Hippocampal formation (tissue), 2 donors: ENCODE results near the gene OLAH.
"Not testable (repeated sequence)": the region's sequence is repeated elsewhere in the genome, so short reads cannot be mapped to it uniquely, and the experiment has no call there.

Source experiments
- DNase-seq, 2 donors: peaks; one replicate each; lab custom pipeline; 2025; lab: John Stamatoyannopoulos, UW

Gene OLAH

GRCh38 chr10:15043674-15044073 lies at the start of gene OLAH:
Gene OLAH, plus strand, starts transcription at chr10:15043943. Its CDS starts 3,346 bp downstream, at chr10:15047289.
- no peak for DNase-seq

DNA sequence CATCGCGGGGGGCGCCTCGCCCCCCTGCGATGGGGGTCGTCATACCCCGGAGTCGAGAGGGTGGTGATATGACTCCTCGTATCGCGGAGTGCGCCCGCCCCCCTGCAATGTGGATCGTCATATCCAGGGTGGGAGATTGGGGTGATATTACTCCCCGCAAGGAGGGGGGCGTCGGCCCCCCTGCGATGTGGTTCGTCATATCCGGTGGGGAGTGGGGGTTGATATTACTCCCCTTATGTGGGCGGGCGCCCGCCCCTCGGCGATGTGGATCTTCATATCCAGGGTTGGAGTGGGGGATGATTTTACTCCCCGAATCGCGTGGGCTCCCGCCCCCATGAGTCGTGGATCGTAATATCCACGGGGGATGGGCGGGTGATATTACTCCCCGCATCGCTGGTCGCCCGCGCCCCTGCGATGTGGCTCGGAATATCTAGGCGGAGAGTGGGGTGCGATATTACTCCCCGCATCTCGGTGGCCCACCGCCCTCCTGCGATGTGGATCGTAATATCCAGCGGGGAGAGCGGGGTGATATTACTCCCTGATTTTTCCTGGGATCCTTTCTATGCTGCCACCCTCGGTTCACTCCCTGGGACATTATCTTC lies 47.7 kb upstream of the OLAH start:
- DNase-seq, result no peak

DNA sequence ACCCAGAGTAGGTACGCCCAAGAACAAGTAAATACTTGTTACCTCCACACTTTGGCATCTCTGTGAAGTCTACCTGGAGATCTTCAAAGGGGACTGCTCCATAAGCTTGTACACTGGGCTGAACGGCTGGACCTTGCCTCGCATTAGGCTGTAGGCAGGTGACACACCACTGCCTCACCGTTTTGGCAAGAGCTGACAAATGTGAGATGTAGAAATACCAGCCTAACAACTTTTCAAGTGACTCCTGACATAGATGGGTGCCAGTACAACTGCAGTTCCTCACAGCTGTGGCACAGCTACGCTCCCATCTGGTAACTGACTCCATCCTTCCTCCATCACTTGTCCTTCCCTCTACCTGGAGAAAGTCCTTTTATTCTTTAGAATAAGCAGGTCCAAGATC lies 30.2 kb upstream of the OLAH start:
- not testable (repeated sequence) for DNase-seq

DNA sequence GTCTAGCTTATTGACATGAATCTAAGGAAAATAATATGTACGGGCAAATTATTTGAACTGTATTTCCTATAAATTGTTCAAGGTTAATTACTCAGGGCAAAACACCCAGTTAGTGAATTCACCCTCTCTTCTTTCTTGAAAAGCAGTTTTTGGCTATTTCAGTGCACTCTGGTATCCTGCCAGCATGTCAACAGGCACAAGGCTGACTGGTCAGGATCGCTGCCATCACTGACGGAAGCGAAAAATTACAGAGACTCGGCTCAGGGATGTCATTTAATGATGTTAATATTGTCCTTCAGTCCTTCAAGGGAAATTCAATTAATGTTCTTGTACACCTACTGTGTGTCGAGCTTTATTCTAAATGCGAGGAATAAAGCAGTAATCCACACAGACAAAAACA lies 28.3 kb upstream of the OLAH start:
- DNase-seq, result no peak

DNA sequence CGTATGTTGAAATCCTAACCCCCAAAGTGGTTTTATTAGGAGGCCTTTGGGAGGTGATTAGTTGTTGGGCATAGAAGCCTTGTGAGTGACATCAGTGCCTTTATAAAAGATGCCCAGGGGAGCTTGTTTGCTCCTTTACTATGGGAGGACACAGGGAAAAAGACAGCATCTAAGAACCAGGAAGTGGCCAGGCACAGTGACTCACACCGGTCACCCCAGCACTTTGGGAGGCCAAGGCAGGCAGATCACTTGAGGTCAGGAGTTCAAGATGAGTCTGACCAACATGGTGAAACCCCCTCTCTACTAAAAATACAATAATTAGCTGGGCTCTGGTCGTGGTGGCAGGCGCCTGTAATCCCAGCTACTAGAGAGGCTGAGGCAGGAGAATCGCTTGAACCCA lies 22.8 kb upstream of the OLAH start:
- not testable (repeated sequence) for DNase-seq

DNA sequence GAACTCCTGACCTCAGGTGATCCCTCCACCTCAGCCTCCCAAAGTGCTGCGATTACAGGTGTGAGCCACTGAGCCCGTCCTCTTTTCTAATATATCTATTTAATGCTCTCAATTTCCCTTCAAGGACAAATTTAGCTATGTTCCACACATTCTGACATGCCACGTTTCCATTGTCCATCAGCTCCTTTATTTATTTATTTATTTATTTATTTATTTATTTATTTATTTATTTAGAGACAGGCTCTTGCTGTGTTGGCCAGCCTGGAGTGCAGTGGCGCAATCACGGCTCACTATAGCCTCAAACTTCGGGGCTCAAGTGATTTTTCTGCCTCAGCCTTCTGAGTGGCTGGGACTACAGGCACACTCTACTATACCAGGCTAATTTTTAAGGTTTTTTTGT lies 20.7 kb upstream of the OLAH start:
- not testable (repeated sequence) for DNase-seq

- DNase-seq, result not testable (repeated sequence)
Observed at GRCh38 chr10:15024017-15025004, 19.4 kb upstream of the OLAH start.

DNA sequence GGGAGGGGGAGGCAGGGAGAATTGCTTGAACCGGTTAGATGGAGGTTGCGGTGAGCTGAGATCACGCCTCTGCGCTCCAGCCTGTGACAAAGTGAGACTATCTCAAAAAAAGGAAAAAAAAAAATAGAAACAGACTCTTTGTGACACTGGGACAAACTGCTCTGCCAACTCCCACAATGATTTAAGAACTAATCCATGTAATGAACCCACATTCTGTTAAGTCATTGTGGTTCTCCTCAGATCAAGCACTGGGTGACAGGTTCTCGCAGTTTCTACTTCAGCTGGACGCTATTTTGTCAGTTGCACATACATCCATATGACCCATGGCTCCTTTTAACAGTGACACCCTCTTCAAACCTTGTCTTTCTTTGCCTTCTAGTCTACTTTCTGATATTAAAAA lies 18.7 kb upstream of the OLAH start:
- DNase-seq, result not testable (repeated sequence)

GRCh38 chr10:15027741-15028140 lies 16.0 kb upstream of the OLAH start:
- DNase-seq, result no peak

- DNase-seq, result peak; percentile 12 to 18
Observed at GRCh38 chr10:15035385-15036301, 8.1 kb upstream of the OLAH start.

- no peak for DNase-seq
Observed at GRCh38 chr10:15037691-15038090, 6.1 kb upstream of the OLAH start.

DNA sequence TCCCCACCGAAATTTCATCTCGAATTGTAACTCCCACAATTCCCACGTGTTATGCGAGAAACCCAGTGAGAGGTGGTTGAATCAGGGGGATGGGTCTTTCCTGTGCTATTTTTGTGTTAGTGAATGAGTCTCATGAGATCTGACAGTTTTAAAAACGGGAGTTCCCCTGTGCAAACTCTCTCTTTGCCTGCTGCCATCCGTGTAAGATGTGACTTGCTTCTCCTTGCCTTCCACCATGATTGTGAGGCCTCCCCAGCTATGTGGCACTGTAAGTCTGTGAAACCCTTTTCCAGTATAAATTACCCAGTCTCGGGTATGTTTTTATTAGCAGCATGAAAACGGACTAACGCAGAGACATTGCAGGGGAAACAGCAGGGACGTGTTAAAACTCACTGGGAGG lies 5.3 kb upstream of the OLAH start:
- DNase-seq, result no peak

GRCh38 chr10:15045380-15045779 lies 1.6 kb downstream of the OLAH start:
- DNase-seq, result no peak

DNA sequence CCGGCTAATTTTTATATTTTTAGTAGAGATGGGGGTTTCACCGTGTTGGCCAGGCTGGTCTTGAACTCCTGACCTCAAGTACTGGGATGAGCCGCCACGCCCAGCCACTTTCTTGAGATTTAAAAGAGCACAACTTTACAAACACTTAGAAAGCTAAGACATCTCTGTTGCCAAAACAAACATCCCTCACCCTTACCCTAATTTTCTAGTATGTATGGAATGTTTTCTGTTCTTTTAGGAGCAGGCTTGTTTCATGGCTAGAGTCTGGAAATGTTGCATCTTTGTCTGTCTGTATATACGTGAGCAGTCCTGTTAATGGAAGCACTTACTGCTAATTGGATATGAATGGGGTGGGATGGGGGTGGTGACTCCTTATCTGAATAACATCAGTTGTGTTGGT lies 2.9 kb downstream of the OLAH start:
- no peak for DNase-seq

DNA sequence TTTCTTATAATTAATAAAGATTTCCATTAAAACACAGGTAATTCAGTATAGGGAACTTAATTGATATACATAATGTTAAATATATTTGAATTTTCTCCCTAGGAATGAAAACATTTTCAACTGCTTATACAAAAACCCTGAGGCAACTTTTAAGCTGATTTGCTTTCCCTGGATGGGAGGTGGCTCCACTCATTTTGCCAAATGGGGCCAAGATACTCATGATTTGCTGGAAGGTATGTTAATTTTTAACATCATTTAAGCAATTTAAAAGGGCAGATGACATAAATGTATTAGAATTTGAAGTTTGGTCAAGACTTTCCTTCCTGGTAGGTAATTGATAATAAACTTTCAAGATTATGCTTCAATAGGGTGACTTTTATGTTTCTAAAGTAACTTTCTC lies 5.8 kb downstream of the OLAH start:
- DNase-seq, result no peak

GRCh38 chr10:15052121-15052520 lies 8.4 kb downstream of the OLAH start:
- DNase-seq, result no peak

DNA sequence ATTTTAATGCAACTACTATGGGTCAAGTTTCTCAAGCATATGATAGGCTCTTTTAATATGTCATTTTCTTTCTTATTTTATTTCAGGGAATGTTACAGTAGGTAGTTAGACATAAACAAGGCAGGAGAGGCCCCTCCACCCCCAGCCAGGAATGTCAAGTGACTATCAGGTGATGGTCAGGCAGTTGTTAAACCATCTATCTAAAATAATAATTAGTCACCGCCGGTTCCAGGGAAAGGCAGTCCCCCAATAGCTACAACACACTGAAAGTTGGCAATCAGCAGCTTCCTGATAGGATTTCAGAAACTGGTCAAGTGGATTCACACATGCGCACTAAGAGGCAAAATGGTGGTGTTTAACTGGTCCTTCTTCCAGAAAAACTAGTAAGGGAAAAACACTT lies 9.3 kb downstream of the OLAH start:
- no peak for DNase-seq

DNA sequence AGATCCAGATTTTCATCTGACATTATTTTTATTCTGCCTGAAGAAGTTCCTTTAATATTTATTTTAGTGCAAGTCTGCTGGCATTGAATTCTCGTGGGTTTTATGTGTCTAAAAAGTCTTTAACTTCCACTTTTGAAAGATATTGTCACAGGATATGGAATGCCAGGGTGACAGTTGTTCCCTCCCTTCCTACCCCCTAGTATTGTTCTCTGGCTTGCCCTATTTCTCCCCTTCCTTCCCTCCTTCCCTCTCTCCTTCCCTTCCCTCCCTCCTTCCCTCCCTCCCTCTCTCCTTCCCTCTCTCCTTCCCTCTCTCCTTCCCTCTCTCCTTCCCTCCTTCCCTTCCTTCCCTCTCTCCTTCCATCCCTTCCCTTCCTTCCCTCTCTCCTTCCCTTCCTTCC lies 14.9 kb downstream of the OLAH start:
- no peak for DNase-seq

DNA sequence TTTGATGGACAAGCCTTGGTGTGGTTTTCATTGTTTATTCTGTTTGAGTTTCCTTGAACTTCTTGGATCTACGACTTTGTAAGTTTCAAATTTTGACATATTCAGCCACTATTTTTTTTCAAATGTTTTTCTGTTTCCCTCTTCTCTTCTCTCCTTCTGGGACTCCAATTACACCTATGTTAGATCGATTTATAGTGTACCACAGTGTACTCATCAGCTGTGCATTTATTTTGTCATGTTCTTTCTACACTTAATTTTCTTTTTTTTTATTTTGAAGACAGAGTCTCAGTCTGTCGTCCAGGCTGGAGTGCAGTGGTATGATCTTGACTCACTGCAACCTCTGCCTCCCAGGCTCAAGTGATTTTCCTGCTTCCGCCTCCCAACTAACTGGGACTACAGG lies 16.2 kb downstream of the OLAH start:
- no peak for DNase-seq

GRCh38 chr10:15060638-15061037 lies 16.9 kb downstream of the OLAH start:
- DNase-seq, result no peak

- no peak for DNase-seq
Observed at GRCh38 chr10:15067154-15067553, 23.4 kb downstream of the OLAH start.

- DNase-seq, result no peak
Observed at GRCh38 chr10:15068802-15069201, 25.1 kb downstream of the OLAH start.
